Activated naive CD4-positive, alpha-beta T cell treated with anti-CD3 and anti-CD28 coated beads, Interleukin-2, amount 50 U/mL, for 72 hours (primary cell): ENCODE results near the gene C14orf132. TPM values are rescaled to one million over a fixed set of nuclear protein-coding genes. Genes with fewer than 3 reads are reported as not detected.

Source experiments
- ATAC-seq, 2 donors: fragments of 150-1000 bp; cut with Tn5 transposase; 2 replicates each; pipeline ENCODE4 v1.10.0; 2021; ENCODE audit warnings: mild to moderate bottlenecking in 2 of 2, moderate library complexity in 2 of 2
- DNase-seq, 2 donors: peaks; one replicate each; pipeline ENCODE4 v3.0.0; 2021 to 2022; ENCODE audit warnings: low spot score in 2 of 2
- H3K27ac Mint-ChIP-seq, 2 donors: one replicate each; pipeline ENCODE4 v1.8.0; 2022; ENCODE audit warnings: mild to moderate bottlenecking in 2 of 2, mixed read lengths in 2 of 2
- H3K36me3 Mint-ChIP-seq, 2 donors: one replicate each; pipeline ENCODE4 v1.8.0; 2022; ENCODE audit warnings: mixed read lengths in 2 of 2
- H3K9me3 Mint-ChIP-seq, 2 donors: one replicate each; pipeline ENCODE4 v1.8.0; 2022; ENCODE audit warnings: mixed read lengths in 2 of 2
- total RNA-seq, 2 donors: library from RNA; stranded (reverse); gene quantifications; one replicate each; pipeline ENCODE4 v1.2.3, GENCODE V29; 2022

The C14orf132 gene
- total RNA-seq, 2 donors from 2014 or later: 1.9 to 10.4 TPM

DNA sequence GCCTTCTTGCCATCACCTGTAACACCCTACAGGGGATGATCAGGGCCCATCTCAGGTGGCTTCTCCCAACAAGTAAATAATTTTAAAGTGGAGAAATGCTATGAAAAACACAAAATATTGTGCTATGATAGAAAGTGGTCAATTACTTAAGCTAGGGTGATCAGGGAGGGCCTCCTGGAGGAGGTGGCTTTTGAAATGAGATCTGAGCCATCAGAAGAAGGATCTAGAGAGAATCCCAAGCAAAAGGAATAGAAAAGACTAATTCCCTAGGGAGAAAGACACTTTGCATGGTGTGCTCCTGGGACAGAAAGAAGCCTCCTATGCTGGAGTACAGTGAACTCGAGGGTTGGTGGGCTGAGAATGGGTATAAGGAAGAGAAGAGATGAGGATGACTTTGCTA is 7.5 kb upstream of the C14orf132 start:
- no peak for DNase-seq
- no peaks in the 10 kb centered on the region for H3K36me3 Mint-ChIP-seq
- no peak for ATAC-seq
- H3K9me3 Mint-ChIP-seq: peaks cover 0 to 5% of the 10 kb centered on the region in 2 donors
- H3K27ac Mint-ChIP-seq: peak overlapping the region in 1 of 2 donors; percentile 13

DNA sequence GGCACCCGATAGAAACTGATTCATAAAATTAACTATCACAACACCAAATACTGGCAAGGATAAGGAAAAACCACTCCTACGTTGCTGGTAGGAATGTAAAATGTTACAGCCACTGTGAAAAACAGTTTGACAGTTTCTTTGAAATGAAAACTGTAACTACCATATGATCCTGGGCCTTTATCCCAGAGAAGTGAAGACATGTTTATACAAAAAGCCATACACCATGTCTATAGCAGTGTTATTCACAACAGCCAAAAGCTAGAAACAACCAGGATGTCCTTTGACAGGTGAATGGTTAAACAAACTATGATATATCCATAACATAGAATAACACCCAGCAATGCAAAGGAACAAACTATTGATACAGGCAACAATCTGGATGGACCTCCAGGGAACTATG is 3.7 kb upstream of the C14orf132 start:
- Mint-ChIP-seq H3K27ac (no peak overlapping the region), H3K36me3 (no peaks in the 10 kb centered on the region), H3K9me3 (peaks cover 0 to 4% of the 10 kb centered on the region in 2 donors)
- ATAC-seq: no peak
- DNase-seq: no peak

DNA sequence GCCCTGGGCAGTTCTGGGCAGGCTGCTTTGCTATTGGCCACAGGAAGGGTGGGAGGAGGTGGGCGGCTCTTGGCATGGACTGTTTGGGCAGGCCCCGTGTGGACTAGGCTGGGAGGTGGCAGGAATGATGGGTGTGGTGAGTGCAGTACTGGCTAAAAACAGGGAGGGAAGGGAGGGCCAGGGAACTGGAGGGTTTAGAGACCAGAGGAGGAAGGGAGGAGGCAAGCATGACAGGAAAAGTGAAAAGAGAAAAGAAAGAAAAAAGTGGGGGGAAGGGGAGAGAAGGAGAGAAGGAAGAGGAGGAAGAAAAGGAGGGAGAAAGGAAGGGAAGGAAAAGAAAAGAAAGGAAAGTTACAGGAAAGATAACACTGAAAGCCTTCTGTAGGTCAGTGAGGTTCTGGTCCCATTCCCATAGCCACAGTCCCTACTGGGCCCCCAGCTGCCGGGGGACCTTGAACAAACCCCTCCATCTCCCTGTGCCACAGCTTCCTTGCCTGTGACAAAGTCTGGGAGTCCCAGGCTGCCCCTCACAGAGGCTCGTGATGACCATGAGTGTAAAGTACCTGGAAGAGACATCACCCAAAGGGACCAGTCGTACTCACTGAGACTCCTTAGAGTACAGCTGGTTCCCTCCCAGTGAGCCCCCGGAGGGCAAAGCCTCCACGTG is 1.1 kb upstream of the C14orf132 start:
- Mint-ChIP-seq H3K27ac (no peak overlapping the region), H3K36me3 (peaks cover 0 to 4% of the 10 kb centered on the region in 2 donors), H3K9me3 (peaks cover 0 to 4% of the 10 kb centered on the region in 2 donors)
- DNase-seq: no peak
- ATAC-seq: peak in 1 of 2 donors; percentile 2

DNA sequence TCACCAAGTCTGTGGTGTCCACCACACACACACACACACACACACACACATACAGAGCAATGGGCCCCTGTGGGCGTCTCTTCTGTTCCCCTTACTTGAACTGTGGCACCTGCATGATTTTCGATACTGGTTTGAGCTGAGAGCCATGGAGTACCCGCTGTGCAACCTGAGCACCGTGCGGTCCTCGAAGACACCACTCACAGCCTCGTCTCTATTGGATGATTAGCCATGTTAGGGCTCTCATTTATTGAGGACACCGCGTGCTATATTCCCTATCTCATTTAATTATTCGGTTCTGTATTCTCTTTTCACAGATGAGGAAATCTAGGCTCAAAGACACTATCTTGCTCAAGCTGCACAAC is 623 bp upstream of the C14orf132 start:
- Mint-ChIP-seq H3K27ac (no peak overlapping the region), H3K9me3 (peaks cover 0 to 4% of the 10 kb centered on the region in 2 donors), H3K36me3 (peaks cover 0 to 4% of the 10 kb centered on the region in 2 donors)
- ATAC-seq: peak in 1 of 2 donors; percentile 23
- no peak for DNase-seq

DNA sequence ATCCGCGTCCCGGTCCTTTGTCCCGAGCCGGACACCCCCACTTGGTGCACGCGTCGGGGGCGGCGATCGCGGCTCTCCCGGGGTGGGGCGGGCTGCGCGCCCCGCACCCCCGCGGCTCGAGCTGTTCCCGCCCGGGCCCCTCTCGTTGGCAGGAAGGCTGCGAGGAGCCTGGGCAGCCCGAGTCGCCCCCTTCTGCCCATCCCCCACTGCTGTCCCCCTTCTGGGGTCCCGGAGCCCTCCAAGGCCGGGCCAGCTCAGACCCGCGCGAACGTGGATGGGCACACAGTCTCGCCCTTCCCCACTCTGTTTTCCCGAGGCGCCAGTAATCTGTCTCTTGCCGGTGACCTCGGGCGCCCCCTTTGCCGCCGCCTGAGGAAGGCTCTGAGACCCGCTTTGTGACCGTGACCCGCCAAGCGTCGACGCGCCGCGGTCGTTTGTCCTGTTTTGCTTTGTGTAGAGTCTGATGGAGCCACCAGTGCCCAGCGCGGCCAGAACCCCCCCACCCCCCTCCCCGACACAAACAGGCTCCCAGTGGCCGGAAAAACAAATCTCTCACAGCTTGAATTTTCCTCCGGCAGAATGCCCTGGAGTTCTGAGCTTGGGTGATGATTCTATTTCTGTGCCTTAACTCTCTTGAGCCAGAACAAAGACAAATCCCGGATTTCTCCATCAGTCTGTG is 610 bp downstream of the C14orf132 start:
- peak overlapping the region; percentile 36 to 59 for H3K27ac Mint-ChIP-seq
- ATAC-seq: peak; percentile 27 to 51
- peaks cover 0 to 4% of the 10 kb centered on the region in 2 donors for H3K36me3 Mint-ChIP-seq
- peak in 1 of 2 donors; percentile 39 for DNase-seq
- H3K9me3 Mint-ChIP-seq: no peaks in the 10 kb centered on the region

DNA sequence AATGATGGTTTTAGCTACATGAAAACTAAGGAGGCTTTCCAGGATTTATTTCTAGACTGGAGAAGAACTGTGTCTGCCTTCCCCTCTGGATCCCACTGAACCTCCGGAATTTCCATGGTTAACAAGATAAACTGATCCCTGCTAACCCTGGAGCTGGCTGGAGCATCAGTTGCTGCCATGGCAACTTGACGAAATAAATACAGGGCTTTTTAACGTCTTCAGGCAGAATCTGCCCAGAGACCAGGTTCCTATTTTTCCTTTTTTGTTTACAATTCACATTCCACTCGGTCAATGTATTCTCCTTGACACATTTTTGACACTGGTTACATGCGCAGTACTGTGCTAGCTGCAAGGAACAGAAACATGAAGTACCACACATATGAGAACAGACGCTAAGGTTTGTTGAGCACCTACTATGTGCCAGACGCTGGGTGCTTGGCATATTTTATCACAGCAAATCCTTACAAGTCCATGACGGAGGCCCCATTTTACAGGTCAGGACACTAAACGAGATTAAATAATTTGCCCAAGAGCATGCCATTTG is 1.7 kb downstream of the C14orf132 start:
- Mint-ChIP-seq H3K9me3 (no peaks in the 10 kb centered on the region), H3K27ac (no peak overlapping the region), H3K36me3 (peaks cover 0 to 4% of the 10 kb centered on the region in 2 donors)
- DNase-seq (no peak), ATAC-seq (no peak)

DNA sequence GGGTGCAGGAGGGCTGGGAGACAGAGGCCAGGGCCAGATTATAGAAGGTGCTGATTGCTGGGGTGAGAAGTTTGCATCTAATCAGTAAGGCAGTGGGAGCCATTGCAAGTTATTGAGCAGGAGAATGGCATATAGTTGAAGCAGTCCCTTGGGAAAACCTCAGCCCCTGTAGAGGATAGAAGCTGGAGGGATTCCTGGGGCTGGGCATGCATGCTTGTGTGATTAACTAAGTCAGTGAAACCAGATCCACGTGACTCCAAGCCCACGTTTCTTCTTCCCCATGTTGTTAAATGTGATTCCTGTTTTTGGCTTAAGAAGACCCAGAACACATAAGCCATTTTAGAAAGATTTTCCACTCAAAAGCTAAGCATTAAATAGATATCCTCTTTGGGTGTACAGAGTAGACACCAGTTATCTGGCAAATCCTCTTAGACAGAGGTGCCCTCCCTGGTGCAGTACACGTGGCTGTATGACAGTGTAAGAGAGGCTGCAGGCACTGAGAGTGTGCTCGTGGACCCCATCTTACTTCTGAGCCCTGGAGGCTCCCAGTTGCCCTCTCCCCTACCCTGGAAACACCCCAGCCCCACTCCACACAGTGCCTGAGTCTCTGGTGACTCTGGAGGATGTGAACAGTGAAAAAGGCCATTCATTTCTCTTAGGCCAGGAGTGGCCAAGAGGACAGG is 3.2 kb downstream of the C14orf132 start:
- DNase-seq (no peak), ATAC-seq (no peak)
- no peaks in the 10 kb centered on the region for H3K9me3 Mint-ChIP-seq
- no peak overlapping the region for H3K27ac Mint-ChIP-seq
- H3K36me3 Mint-ChIP-seq: peaks cover 0 to 4% of the 10 kb centered on the region in 2 donors

DNA sequence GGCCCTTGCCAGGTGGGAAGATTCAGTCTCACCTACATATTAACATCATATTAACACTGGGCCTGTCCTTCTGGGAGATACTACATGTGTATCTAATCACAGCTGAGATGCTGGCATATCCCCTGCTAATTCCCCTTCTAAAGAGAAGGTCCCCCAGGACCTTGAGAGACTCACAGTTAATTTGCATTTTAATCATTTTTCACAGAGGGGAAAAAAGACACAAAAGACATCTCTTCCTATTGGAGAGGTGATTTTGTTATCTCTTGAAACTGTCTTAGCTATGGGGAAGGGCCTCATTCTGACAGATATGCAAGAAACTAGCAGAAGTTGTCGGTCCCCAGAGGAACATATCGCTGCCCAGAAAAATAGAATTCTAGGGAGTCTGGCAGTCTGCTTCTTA is 7.5 kb downstream of the C14orf132 start:
- ATAC-seq (no peak), DNase-seq (no peak)
- no peaks in the 10 kb centered on the region for H3K9me3 Mint-ChIP-seq
- no peak overlapping the region for H3K27ac Mint-ChIP-seq
- H3K36me3 Mint-ChIP-seq: no peaks in the 10 kb centered on the region

DNA sequence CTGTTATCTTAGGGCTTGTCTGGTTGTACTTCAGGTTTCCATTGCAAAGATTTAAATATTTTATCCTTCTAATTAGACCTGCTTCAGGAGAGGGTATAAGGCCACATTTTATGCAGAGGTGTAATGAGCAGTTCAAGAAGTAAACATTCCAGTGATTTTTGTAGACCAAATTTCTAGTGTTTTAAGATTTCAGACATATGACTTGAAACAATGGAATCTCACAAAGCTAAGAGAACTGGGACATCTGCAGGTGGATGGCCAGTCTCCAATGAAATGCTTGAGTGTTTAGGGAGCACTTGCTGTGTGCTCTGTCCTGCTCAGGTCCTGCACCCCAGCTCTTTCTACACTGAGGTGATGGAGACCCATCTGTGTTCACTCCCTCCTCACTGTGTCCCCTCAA is 7.9 kb downstream of the C14orf132 start:
- Mint-ChIP-seq H3K36me3 (no peaks in the 10 kb centered on the region), H3K9me3 (no peaks in the 10 kb centered on the region), H3K27ac (no peak overlapping the region)
- ATAC-seq (no peak), DNase-seq (no peak)

DNA sequence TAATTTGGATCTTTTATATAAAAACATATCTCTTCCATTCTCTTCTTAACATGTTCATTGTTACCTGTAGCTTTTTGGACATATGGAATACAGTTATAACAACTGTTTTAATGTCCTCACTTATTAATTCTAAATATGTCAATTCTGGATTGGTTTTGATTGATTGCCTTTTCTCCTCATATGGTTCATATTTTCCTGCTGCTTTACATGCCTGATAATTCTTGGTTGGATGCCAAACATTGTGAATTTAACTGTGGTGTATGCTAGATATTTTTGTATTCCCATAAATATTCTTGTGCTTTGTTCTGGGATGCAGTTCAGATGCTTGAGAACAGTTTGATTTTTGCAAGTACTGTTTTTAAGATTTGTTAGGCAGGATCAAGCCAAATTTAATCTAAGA is 10.8 kb downstream of the C14orf132 start:
- Mint-ChIP-seq H3K9me3 (no peaks in the 10 kb centered on the region), H3K36me3 (no peaks in the 10 kb centered on the region), H3K27ac (no peak overlapping the region)
- DNase-seq (no peak), ATAC-seq (no peak)

DNA sequence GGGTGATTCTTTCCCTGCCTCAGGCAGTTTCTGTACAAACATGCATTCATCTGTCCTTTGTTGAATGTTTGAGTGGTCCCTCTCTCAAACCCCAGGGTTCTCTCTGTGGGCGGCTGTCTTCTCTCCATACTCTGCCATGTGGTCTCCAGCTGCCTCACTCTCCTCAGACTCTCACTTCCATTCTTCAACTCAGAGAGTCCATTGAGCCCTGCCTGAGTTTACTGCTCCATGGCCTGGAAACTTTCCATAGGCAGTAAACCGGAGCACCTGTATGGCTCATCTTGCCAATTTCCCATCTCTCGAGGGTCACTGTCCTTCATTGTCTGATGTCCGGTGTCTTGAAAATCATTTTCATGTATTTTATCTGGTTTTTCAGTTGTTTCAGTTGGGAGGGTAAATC is 11.3 kb downstream of the C14orf132 start:
- DNase-seq: no peak
- Mint-ChIP-seq H3K36me3 (no peaks in the 10 kb centered on the region), H3K9me3 (no peaks in the 10 kb centered on the region), H3K27ac (no peak overlapping the region)
- no peak for ATAC-seq

DNA sequence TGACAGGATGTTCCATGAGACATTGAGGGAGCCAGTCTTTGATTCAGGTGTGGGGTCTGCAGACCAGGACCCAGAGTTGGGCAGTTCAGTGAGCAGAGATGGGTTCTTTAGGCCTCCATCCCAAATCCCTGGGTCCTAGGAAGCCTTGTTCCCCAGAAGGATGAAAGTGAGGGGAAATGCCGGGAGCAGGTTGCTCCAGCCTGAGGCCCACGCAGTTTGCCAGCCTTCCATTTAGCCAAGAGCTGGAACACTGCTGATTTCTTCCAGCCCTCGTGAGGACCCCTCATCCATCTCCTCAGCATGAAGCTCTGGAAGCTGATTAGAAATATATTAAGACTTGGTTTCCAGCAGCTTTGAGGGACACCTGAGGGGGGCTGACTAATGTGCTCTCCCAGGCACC is 12.1 kb downstream of the C14orf132 start:
- no peak for ATAC-seq
- H3K36me3 Mint-ChIP-seq: no peaks in the 10 kb centered on the region
- peak in 1 of 2 donors; percentile 20 for DNase-seq
- H3K9me3 Mint-ChIP-seq: no peaks in the 10 kb centered on the region
- H3K27ac Mint-ChIP-seq: no peak overlapping the region

DNA sequence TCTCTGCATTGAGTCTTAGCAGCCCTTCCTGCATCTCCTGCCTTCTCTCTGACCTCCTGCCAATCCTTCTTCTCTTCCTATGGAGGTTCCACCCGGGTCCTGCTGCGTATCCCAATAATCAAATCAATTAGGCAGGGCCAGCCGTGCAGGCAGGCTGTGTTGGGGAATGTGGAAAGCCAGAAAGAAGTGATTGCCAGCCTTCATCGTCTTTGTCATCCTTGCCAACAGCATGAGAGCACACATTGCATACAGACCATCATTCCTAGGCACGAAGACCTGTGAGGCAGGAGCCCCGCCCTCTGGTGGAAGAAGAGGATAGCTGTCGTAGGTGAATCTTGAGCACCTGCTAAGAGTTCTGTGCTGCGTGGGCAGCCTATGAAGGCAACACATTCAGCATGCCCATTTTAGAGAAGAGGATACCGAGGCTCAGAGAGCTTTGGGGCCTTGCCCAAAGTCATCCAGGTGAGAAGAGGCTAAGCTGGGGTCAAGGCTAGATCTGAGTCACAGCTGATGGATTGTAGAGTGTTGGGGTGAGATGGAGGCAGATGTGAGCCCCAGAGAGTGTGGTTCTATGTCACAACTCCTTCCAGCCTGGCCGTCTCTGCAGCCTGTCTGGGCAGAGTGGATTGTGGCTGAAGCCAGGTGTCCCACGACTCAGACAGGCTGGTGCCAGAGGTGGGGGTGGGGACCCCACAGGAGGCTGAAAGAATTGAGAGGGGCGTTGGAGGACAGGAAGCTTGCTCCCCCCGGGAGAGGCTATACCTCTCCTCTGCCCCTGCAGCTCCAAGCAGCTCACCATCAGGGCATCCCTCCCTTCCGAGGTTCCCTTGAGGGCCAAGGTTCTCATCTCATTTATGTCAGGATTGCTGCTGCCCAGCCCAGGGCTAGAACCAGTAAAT is 12.7 kb downstream of the C14orf132 start:
- no peak for DNase-seq
- Mint-ChIP-seq H3K27ac (peak overlapping the region in 1 of 2 donors; percentile 83), H3K9me3 (no peaks in the 10 kb centered on the region), H3K36me3 (no peaks in the 10 kb centered on the region)
- no peak for ATAC-seq

DNA sequence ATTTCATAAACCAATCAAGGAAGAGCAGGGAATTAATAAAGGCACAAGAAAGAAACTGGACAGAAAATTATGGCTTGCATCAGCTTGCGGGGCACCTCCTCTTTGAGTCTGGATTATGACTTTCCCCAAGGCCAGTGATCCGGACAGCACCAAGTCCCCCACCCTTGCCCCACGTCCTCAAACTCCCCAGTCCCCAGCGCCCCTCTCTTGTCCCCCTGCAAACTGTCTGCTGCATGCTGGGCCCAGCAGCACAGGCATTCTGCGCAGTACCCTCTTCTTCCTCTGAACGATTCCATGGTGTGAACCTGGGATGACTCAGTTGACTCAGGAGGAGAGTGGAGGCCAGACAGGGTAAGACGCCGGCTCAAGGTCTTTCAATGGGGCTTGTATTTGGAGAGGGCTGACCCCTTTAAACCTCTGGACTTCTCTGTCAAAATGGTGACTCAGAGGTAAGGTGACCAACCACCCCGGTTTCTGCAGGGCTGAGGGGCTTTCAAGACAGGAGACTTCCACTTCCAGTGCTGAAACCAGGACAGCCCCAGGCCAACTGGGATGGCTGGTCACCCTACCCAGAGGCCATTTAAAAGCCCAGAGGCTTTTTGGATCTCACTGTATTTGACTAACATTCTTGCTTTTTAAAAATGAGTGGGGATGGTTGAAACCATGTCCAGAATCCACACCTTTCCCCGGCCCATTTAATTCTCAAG is 13.5 kb downstream of the C14orf132 start:
- DNase-seq (no peak), ATAC-seq (no peak)
- Mint-ChIP-seq H3K27ac (no peak overlapping the region), H3K9me3 (no peaks in the 10 kb centered on the region), H3K36me3 (no peaks in the 10 kb centered on the region)

DNA sequence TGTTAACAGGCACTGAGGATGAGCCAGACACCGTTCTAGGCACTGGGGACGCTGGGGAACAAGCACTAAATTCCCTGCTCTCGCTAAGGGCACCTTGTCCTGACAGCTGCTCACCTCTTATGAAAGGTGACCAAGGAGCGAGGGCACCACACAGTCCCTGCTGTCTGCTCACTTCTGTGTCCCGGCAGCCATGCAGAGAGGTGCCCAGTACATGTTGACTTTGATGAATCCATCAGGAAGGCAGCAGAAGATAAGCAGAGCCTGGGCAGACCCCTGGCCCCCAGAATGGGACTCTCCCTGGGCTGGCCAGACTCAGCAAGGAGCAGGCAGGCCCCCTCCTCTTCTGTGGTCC is 14.1 kb downstream of the C14orf132 start:
- Mint-ChIP-seq H3K9me3 (no peaks in the 10 kb centered on the region), H3K36me3 (no peaks in the 10 kb centered on the region), H3K27ac (no peak overlapping the region)
- ATAC-seq (no peak), DNase-seq (no peak)
